Stimulated activated CD4-positive, alpha-beta T cell treated with anti-CD3 and anti-CD28 coated beads, Interleukin-1b, Interleukin-23, amount 100 ng/mL, for 1 hour (primary cell): Measurements from ENCODE around the gene GDPD4.

Experiments
- DNase-seq, 2 donors: peaks; one replicate each; pipeline ENCODE4 v3.0.0-alpha.2; 2020; ENCODE audit warnings: low read depth in 2 of 2

GDPD4 gene

GRCh38 chr11:77190331-77191075 lies 111.0 kb downstream of the GDPD4 start:
- no peak for DNase-seq

GRCh38 chr11:77189588-77190210 lies 111.8 kb downstream of the GDPD4 start:
- no peak for DNase-seq

GRCh38 chr11:77188633-77189491 lies 112.6 kb downstream of the GDPD4 start:
- no peak for DNase-seq

- peak in 1 of 2 donors; percentile 38 for DNase-seq
Measured at GRCh38 chr11:77187776-77188632, 113.5 kb downstream of the GDPD4 start.

DNA sequence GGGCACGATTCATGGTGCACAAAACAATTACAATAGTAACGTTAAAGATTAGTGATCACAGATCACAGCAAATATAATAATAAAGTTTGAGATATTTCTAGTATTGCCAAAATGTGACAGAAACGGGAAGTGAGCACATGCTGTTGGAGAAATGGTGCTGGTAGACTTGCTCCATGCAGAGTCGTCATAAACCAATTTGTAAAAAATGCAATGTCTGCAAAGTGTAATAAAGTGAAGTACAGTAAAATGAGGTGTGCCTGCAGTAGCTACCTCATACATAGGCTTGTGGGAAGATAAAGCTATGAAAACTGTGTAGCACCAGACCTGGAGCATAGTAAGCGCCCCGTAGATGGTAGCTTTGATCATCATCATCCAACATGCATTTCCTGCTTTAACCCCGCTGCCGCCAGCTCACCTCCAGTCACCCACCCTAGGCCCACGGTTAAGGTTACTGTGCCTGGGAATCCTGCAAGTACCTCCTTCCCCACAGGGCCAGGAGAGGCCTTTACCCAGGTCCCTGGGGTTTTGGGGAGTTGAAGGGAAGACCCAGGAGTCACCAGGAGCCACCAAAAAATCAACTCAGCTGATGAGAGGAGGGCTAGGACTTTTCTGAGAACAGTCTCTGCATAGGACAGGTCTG lies 114.3 kb downstream of the GDPD4 start:
- DNase-seq = no peak

- no peak for DNase-seq
Measured at GRCh38 chr11:77186302-77186701, 115.2 kb downstream of the GDPD4 start.

DNA sequence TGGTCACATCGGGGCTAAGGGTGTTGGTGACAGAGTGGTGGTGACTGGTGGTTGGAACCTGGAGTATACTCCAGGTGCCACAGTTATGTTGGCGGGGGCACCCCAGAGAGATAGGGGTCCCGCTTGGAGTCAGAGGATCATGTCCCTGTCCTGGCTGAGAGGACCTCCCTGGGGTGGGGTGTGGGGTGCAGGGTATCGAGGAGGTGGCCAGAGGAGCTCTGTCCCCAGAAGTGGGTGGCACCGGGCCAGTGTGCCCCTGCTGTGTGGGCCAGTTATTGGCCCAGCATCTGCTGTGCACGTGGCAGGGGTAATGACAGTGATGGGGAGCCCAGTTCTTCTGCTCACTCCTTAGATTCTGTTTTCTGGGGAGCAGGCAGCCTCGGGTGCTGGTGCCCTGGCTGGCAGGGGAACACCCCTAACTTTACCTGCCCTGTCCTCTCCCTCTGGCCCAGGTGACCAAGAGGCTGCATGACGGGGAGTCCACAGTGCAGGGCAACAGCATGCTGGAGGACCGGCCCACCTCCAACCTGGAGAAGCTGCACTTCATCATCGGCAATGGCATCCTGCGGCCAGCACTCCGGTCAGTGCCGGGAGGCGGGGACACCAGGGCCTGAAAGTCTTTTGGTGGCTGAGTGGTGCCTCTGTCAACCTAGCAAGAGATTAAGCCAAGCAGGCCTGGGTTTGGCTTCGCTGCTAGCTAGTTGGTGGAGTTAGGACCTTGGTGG lies 117.2 kb downstream of the GDPD4 start:
- DNase-seq = no peak

- no peak for DNase-seq
Measured at GRCh38 chr11:77183431-77183984, 118.0 kb downstream of the GDPD4 start.

DNA sequence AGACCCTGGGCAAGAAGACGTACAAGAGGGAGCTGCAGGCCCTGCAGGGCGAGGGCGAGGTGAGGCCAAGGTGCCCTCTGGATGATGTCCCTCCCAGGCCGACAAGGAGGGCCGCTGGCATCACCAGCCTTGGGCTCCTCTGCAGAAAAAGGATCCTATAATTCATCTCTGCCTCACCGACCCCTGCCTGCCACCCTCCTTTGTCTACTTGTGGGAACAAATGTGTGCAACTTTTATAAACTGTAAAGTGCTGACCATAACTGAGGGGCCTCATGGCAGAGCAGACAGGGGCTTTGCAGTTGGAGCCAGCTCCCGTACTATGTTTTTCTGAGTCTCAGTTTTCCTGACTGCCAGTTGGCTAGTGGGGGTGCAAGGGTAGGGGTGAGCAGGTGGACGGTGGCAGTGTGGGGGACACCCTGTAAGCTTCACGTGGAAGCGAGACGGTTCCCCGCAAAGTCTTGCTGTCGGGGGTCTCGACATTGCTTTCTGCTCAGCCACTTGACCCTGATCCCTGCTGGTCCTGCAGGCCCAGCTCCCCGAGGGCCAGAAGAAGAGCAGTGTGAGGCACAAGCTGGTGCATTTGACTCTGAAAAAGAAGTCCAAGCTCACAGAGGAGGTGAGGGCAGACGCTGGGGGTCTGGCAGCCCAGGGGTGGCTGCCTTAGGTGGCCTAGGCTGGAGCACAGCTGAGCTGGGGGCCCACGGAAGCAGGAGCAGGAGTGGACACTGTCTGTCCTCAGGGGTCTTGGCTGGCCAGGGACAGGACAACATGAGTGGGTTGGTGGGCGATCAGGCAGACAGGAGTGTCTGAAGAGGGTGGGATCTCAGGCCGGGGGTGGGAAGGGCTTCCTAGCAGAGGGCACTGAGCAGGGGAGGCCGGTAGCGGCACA lies 118.7 kb downstream of the GDPD4 start:
- no peak for DNase-seq

- DNase-seq = no peak
Measured at GRCh38 chr11:77181799-77182541, 119.5 kb downstream of the GDPD4 start.

- DNase-seq = no peak
Measured at GRCh38 chr11:77181226-77181625, 120.3 kb downstream of the GDPD4 start.

GRCh38 chr11:77180346-77180745 lies 121.1 kb downstream of the GDPD4 start:
- no peak for DNase-seq

- no peak for DNase-seq
Measured at GRCh38 chr11:77179681-77180080, 121.8 kb downstream of the GDPD4 start.

DNA sequence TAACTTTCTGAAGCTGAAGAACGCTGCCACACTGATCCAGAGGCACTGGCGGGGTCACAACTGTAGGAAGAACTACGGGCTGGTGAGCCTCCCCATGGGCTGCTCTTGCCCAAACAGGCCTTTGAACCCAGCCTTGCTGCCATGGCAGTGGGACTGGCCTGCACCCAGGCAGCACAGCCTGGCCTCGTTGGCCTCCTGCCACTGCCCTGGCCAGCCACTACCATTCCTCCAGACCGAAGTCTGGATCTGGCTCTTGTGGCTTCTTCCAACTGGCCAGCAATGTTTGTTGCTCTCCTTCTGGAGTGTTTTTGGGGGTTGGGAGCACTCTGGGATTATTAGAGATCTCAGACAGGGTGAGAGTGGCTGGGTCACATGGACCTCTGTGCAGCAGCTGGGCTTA lies 122.4 kb downstream of the GDPD4 start:
- DNase-seq = no peak

DNA sequence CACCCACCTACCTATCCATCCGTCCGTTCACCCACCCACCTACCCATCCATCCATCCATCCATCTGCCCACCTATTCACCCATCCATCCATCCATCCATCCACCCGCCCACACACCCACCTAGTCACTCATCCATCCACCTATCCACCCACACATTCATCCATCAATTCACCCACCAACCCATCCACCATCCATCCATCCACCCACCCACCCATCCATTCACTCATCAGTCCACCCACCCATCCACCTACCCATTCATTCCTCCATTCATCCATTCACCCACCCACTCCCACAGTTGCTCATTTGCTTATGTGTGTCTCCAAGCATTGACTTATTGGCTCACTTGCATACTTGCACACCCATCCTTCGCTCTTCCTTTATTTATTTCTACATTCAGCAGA lies 123.3 kb downstream of the GDPD4 start:
- no peak for DNase-seq

- no peak for DNase-seq
Measured at GRCh38 chr11:77176996-77177395, 124.5 kb downstream of the GDPD4 start.

GRCh38 chr11:77175869-77176539 lies 125.5 kb downstream of the GDPD4 start:
- DNase-seq = no peak
